Left ventricle myocardium inferior (tissue), 1 donor: Measurements from ENCODE around the gene PDE1C. TPM values are rescaled to one million over a fixed set of nuclear protein-coding genes. Genes with fewer than 3 reads are reported as not detected.
A peak's percentile ranks its signal among the peaks of the same experiment; 100 is the strongest.
"Not testable (repeated sequence)": the region's sequence is repeated elsewhere in the genome, so short reads cannot be mapped to it uniquely, and the experiment has no call there.

Experiments
- DNase-seq: peaks from one replicate; pipeline ENCODE4 v3.0.0-alpha.2; 2020
- H3K27ac ChIP-seq: fragments of 200-600 bp; replicated peaks from 2 replicates; pipeline ENCODE4 v1.8.0; 2021
- H3K27me3 ChIP-seq: fragments of 200-600 bp; 2 replicates; pipeline ENCODE4 v1.8.0; 2021; ENCODE audit warnings: low read depth
- H3K36me3 ChIP-seq: fragments of 200-600 bp; 2 replicates; pipeline ENCODE4 v1.8.0; 2021
- H3K4me1 ChIP-seq: fragments of 200-600 bp; 2 replicates; pipeline ENCODE4 v1.8.0; 2021
- H3K4me3 ChIP-seq: fragments of 200-600 bp; 2 replicates; pipeline ENCODE4 v1.8.0; 2021; ENCODE audit warnings: mild to moderate bottlenecking, moderate library complexity
- H3K9me3 ChIP-seq: fragments of 200-600 bp; replicated peaks from 2 replicates; pipeline ENCODE4 v1.8.0; 2021
- CTCF ChIP-seq: fragments of 200-600 bp; IDR thresholded peaks from 2 replicates; pipeline ENCODE4 v1.8.0; 2021; ENCODE audit warnings: antibody characterized with exemption, mild to moderate bottlenecking, borderline replicate concordance
- intact Hi-C: fragments of 100-400 bp; cut with micrococcal nuclease; formaldehyde crosslinking; loops from one replicate; pipeline ENCODE4 v1.11.0; 2022
- total RNA-seq: library from RNA; stranded (reverse); fragmentation: NEBNext Ultra II Directional; extraction: Animal tissue kit (Norgen Biotek cat#: 25700); gene quantifications from one replicate; pipeline ENCODE4 v1.2.1, GENCODE V29; 2021
- donor health status: DM: no; HTN: yes; CAD: no; lungs with severe emphysema.

PDE1C gene
- total RNA-seq, 1 donor from 2014 or later = 207 TPM

GRCh38 chr7:32020551-32021159 lies 49.6 kb downstream of the PDE1C start:
- peaks cover 5% of the 10 kb centered on the region for H3K9me3 ChIP-seq
- TF ChIP-seq CTCF = no peak
- H3K27ac ChIP-seq = peak overlapping the region; percentile 56

GRCh38 chr7:32018845-32019578 lies 51.2 kb downstream of the PDE1C start:
- TF ChIP-seq CTCF = no peak
- Histone ChIP-seq H3K4me3 (no peak overlapping the region), H3K27me3 (no peaks in the 10 kb centered on the region), H3K36me3 (peaks cover 18% of the 10 kb centered on the region), H3K4me1 (peaks cover 50% of the 10 kb centered on the region), H3K27ac (no peak overlapping the region), H3K9me3 (peaks cover 5% of the 10 kb centered on the region)
- DNase-seq = no peak
- intact Hi-C loops = no loop called here

More at GRCh38 chr7:32020551-32021159, 49.6 kb downstream of the PDE1C start:
- intact Hi-C loops = no loop called here
- H3K27me3 ChIP-seq = no peaks in the 10 kb centered on the region
- H3K36me3 ChIP-seq = peaks cover 18% of the 10 kb centered on the region
- H3K4me3 ChIP-seq = no peak overlapping the region
- DNase-seq = no peak
- peaks cover 64% of the 10 kb centered on the region for H3K4me1 ChIP-seq

- H3K4me1 ChIP-seq = peaks cover 12% of the 10 kb centered on the region
- TF ChIP-seq CTCF = no peak
- H3K9me3 ChIP-seq = peaks cover 16% of the 10 kb centered on the region
- H3K27ac ChIP-seq = no peak overlapping the region
- no peaks in the 10 kb centered on the region for H3K27me3 ChIP-seq
- peaks cover 18% of the 10 kb centered on the region for H3K36me3 ChIP-seq
- DNase-seq = no peak
- intact Hi-C loops = no loop called here
- H3K4me3 ChIP-seq = no peak overlapping the region
Observed at GRCh38 chr7:32015133-32015532, 55.1 kb downstream of the PDE1C start.

- H3K4me3 ChIP-seq, H3K4me1 ChIP-seq, H3K27me3 ChIP-seq, intact Hi-C loops, H3K27ac ChIP-seq, DNase-seq: not testable (repeated sequence)
- H3K9me3 ChIP-seq = peaks cover 16% of the 10 kb centered on the region
- H3K36me3 ChIP-seq = peaks cover 18% of the 10 kb centered on the region
Observed at GRCh38 chr7:32013471-32013870, 56.7 kb downstream of the PDE1C start.

- Histone ChIP-seq H3K4me1 (peaks cover 24% of the 10 kb centered on the region), H3K36me3 (peaks cover 13% of the 10 kb centered on the region), H3K27me3 (no peaks in the 10 kb centered on the region), H3K27ac (no peak overlapping the region), H3K9me3 (peaks cover 17% of the 10 kb centered on the region), H3K4me3 (no peak overlapping the region)
- no peak for DNase-seq
- intact Hi-C loops = no loop called here
- TF ChIP-seq CTCF = no peak
Observed at GRCh38 chr7:32005577-32005976, 64.6 kb downstream of the PDE1C start.

- Histone ChIP-seq H3K4me3 (no peak overlapping the region), H3K27ac (no peak overlapping the region), H3K36me3 (peaks cover 13% of the 10 kb centered on the region), H3K9me3 (peaks cover 17% of the 10 kb centered on the region), H3K27me3 (no peaks in the 10 kb centered on the region), H3K4me1 (peaks cover 57% of the 10 kb centered on the region)
- intact Hi-C loops = no loop called here
- no peak for TF ChIP-seq CTCF
- no peak for DNase-seq
Observed at GRCh38 chr7:32001948-32002347, 68.3 kb downstream of the PDE1C start.
